ENCODE data around the gene CD276.
"Not testable (repeated sequence)": the region's sequence is repeated elsewhere in the genome, so short reads cannot be mapped to it uniquely, and the experiment has no call there.

The CD276 gene

GRCh38 chr15:73684581-73685455 is 635 bp downstream of the CD276 start:
- no peak for DNase-seq (ENCODE audit: low read depth)

GRCh38 chr15:73685981-73686380 is 1.8 kb downstream of the CD276 start:
- DNase-seq (ENCODE audit: low read depth), result no peak

- no peak for DNase-seq (ENCODE audit: low read depth)
These were observed 2.6 kb downstream of the CD276 start for GRCh38 chr15:73686781-73687256.

- DNase-seq (ENCODE audit: low read depth), result no peak
These were observed 3.2 kb downstream of the CD276 start for GRCh38 chr15:73687351-73687750.

- DNase-seq (ENCODE audit: low read depth), result no peak
These were observed 4.3 kb downstream of the CD276 start for GRCh38 chr15:73688455-73688854.

- no peak for DNase-seq (ENCODE audit: low read depth)
These were observed 7.2 kb downstream of the CD276 start for GRCh38 chr15:73691396-73691795.

- no peak for DNase-seq (ENCODE audit: low read depth)
These were observed 10.2 kb downstream of the CD276 start for GRCh38 chr15:73694419-73694818.

- no peak for DNase-seq (ENCODE audit: low read depth)
These were observed 11.8 kb downstream of the CD276 start for GRCh38 chr15:73695773-73696640.

GRCh38 chr15:73696641-73697001 is 12.4 kb downstream of the CD276 start:
- DNase-seq (ENCODE audit: low read depth), result no peak

- DNase-seq (ENCODE audit: low read depth), result no peak
These were observed 12.9 kb downstream of the CD276 start for GRCh38 chr15:73697033-73697467.

- DNase-seq (ENCODE audit: low read depth), result no peak
These were observed 15.3 kb downstream of the CD276 start for GRCh38 chr15:73699249-73700040.

- DNase-seq (ENCODE audit: low read depth), result no peak
These were observed 16.1 kb downstream of the CD276 start for GRCh38 chr15:73700041-73700842.

- not testable (repeated sequence) for DNase-seq (ENCODE audit: low read depth)
These were observed 18.4 kb downstream of the CD276 start for GRCh38 chr15:73702311-73703239.

GRCh38 chr15:73703601-73704000 is 19.4 kb downstream of the CD276 start:
- not testable (repeated sequence) for DNase-seq (ENCODE audit: low read depth)

GRCh38 chr15:73704142-73704868 is 20.1 kb downstream of the CD276 start:
- DNase-seq (ENCODE audit: low read depth), result not testable (repeated sequence)

- no peak for DNase-seq (ENCODE audit: low read depth)
These were observed 20.9 kb downstream of the CD276 start for GRCh38 chr15:73704869-73705645.

- DNase-seq (ENCODE audit: low read depth), result no peak
These were observed 24.5 kb downstream of the CD276 start for GRCh38 chr15:73708691-73709090.

GRCh38 chr15:73709241-73709640 is 25.1 kb downstream of the CD276 start:
- DNase-seq (ENCODE audit: low read depth), result no peak

GRCh38 chr15:73709686-73710085 is 25.5 kb downstream of the CD276 start:
- no peak for DNase-seq (ENCODE audit: low read depth)
